ENCODE measurements around the gene NPBWR2. TPM values are rescaled to one million over a fixed set of nuclear protein-coding genes. Genes with fewer than 3 reads are reported as not detected.
"Not testable (repeated sequence)": the region's sequence is repeated elsewhere in the genome, so short reads cannot be mapped to it uniquely, and the experiment has no call there.

Gene NPBWR2
- total RNA-seq, 4 donors from 2014 or later: not detected

GRCh38 chr20:64133951-64134407, 26.6 kb upstream of the NPBWR2 start:
- Histone ChIP-seq H3K4me1 (no peaks in the 10 kb centered on the region), H3K36me3 (no peaks in the 10 kb centered on the region), H3K27ac (no peak overlapping the region), H3K4me3 (no peak overlapping the region), H3K9me3 (no peaks in the 10 kb centered on the region), H3K27me3 (peaks cover 41% of the 10 kb centered on the region)
- no peak for TF ChIP-seq CTCF (IDR thresholded peaks at IDR 0.05)
- TF ChIP-seq POLR2A (IDR thresholded peaks at IDR 0.05): no peak
- TF ChIP-seq POLR2AphosphoS5 (IDR thresholded peaks at IDR 0.05): no peak
- no peak for TF ChIP-seq EP300 (IDR thresholded peaks at IDR 0.05)
- ATAC-seq: no peak
- WGBS, 2 donors (ENCODE audit: low coverage in 1 of 2): 60 to 65% methylated on average over 2 to 4 of the region's 8 CpGs

GRCh38 chr20:64131406-64131805, 24.0 kb upstream of the NPBWR2 start:
- H3K27ac ChIP-seq: no peak overlapping the region
- 72 to 90% methylated on average over 2 to 4 of the region's 4 CpGs for WGBS, 2 donors (ENCODE audit: low coverage in 1 of 2)
- H3K4me3 ChIP-seq: no peak overlapping the region
- H3K27me3 ChIP-seq: peaks cover 44% of the 10 kb centered on the region
- no peaks in the 10 kb centered on the region for H3K4me1 ChIP-seq
- TF ChIP-seq POLR2AphosphoS5 (IDR thresholded peaks at IDR 0.05) (no peak), POLR2A (IDR thresholded peaks at IDR 0.05) (no peak), EP300 (IDR thresholded peaks at IDR 0.05) (no peak), CTCF (IDR thresholded peaks at IDR 0.05) (no peak)
- ATAC-seq: no peak
- H3K36me3 ChIP-seq: no peaks in the 10 kb centered on the region
- H3K9me3 ChIP-seq: no peaks in the 10 kb centered on the region

- no peak for TF ChIP-seq CTCF (IDR thresholded peaks at IDR 0.05)
- Histone ChIP-seq H3K27me3 (peaks cover 44% of the 10 kb centered on the region), H3K9me3 (no peaks in the 10 kb centered on the region), H3K4me3 (no peak overlapping the region), H3K36me3 (no peaks in the 10 kb centered on the region), H3K27ac (no peak overlapping the region), H3K4me1 (no peaks in the 10 kb centered on the region)
- no peak for ATAC-seq
- WGBS, 2 donors (ENCODE audit: low coverage in 1 of 2): 48 to 64% methylated on average over 3 to 7 of the region's 10 CpGs
Observed at GRCh38 chr20:64130876-64131275, 23.5 kb upstream of the NPBWR2 start.

GRCh38 chr20:64130271-64130670, 22.9 kb upstream of the NPBWR2 start:
- H3K27me3 ChIP-seq: peaks cover 44% of the 10 kb centered on the region
- H3K4me1 ChIP-seq: no peaks in the 10 kb centered on the region
- WGBS, 2 donors (ENCODE audit: low coverage in 1 of 2): 53 to 63% methylated on average over 2 to 5 of the region's 5 CpGs
- TF ChIP-seq CTCF (IDR thresholded peaks at IDR 0.05) (no peak), POLR2AphosphoS5 (IDR thresholded peaks at IDR 0.05) (no peak), POLR2A (IDR thresholded peaks at IDR 0.05) (no peak), EP300 (IDR thresholded peaks at IDR 0.05) (no peak)
- H3K27ac ChIP-seq: no peak overlapping the region
- no peak overlapping the region for H3K4me3 ChIP-seq
- H3K9me3 ChIP-seq: no peaks in the 10 kb centered on the region
- ATAC-seq: no peak
- H3K36me3 ChIP-seq: no peaks in the 10 kb centered on the region

GRCh38 chr20:64129146-64129782, 21.9 kb upstream of the NPBWR2 start:
- TF ChIP-seq EP300 (IDR thresholded peaks at IDR 0.05): no peak
- no peak for TF ChIP-seq CTCF (IDR thresholded peaks at IDR 0.05)
- TF ChIP-seq POLR2A (IDR thresholded peaks at IDR 0.05): no peak
- no peak for TF ChIP-seq POLR2AphosphoS5 (IDR thresholded peaks at IDR 0.05)
- no peaks in the 10 kb centered on the region for H3K36me3 ChIP-seq
- ATAC-seq: no peak
- H3K4me3 ChIP-seq: no peak overlapping the region
- 92% methylated on average over 5 of the region's 11 CpGs; no CpG with 5 or more reads in 1 of the 2 donors for WGBS, 2 donors (ENCODE audit: low coverage in 1 of 2)
- no peaks in the 10 kb centered on the region for H3K9me3 ChIP-seq
- H3K27me3 ChIP-seq: peaks cover 46% of the 10 kb centered on the region
- no peaks in the 10 kb centered on the region for H3K4me1 ChIP-seq
- no peak overlapping the region for H3K27ac ChIP-seq

GRCh38 chr20:64123517-64123916, 16.2 kb upstream of the NPBWR2 start:
- peaks cover 48% of the 10 kb centered on the region for H3K27me3 ChIP-seq
- H3K27ac ChIP-seq, H3K4me3 ChIP-seq, H3K4me1 ChIP-seq, H3K36me3 ChIP-seq, ATAC-seq, H3K9me3 ChIP-seq: not testable (repeated sequence)
- WGBS, 2 donors (ENCODE audit: low coverage in 1 of 2): 78% methylated on average over 10 to 11 of the region's 11 CpGs

GRCh38 chr20:64122927-64123326, 15.6 kb upstream of the NPBWR2 start:
- peaks cover 43% of the 10 kb centered on the region for H3K27me3 ChIP-seq
- not testable (repeated sequence) for ATAC-seq, H3K4me3 ChIP-seq, H3K27ac ChIP-seq, H3K4me1 ChIP-seq, H3K36me3 ChIP-seq, H3K9me3 ChIP-seq
- WGBS, 2 donors (ENCODE audit: low coverage in 1 of 2): 74 to 76% methylated on average over 5 to 11 of the region's 11 CpGs
